ENCODE data around the gene NTRK2. TPM values are rescaled to one million over a fixed set of nuclear protein-coding genes. Genes with fewer than 3 reads are reported as not detected.

Gene NTRK2
- total and polyA plus RNA-seq, 2 experiments from 2014 or later = 0.03 TPM; not detected in 1

DNA sequence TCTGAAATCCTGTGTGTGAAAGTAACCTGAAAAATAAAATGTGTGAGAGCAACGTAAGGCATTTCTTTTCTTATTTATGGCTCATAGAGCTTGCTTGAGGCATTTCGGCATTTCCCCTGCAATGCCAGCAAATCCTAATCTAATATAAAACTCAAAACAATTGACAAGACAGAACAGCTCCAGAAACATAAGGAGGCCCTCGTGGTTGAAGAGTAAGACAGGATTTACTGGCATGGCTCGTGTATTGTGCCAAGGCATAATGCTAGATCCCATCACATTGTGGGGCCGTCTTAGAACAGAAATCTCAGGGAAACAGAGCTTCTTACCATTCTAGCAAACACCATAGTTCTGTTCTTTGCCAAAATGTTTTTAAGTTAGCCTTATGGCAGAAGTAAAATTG is 166.2 kb downstream of the NTRK2 start:
- no peaks in the 10 kb centered on the region for H3K36me3 Mint-ChIP-seq (ENCODE audit: low read depth)
- Histone ChIP-seq H3K4me1 (ENCODE audit: insufficient read depth) (peaks cover 18% of the 10 kb centered on the region), H3K36me3 (ENCODE audit: insufficient read depth) (no peaks in the 10 kb centered on the region), H3K27ac (ENCODE audit: low read depth) (no peak overlapping the region), H3K79me2 (replicated peaks; ENCODE audit: insufficient read depth) (no peaks in the 10 kb centered on the region), H3K9me2 (ENCODE audit: insufficient read depth) (no peaks in the 10 kb centered on the region), H2AFZ (peak overlapping the region; percentile 53; the same call in 1 of the 2 replicates), H4K20me1 (replicated peaks; ENCODE audit: insufficient read depth) (no peaks in the 10 kb centered on the region), H3K4me3 (no peak overlapping the region), H3K27me3 (ENCODE audit: insufficient read depth) (no peaks in the 10 kb centered on the region), H3K4me2 (no peak overlapping the region), H3F3A (replicated peaks; ENCODE audit: low read depth) (no peaks in the 10 kb centered on the region)
- no peak for ATAC-seq
- peaks cover 2% of the 10 kb centered on the region for H3K27me3 Mint-ChIP-seq (ENCODE audit: insufficient read depth, low read depth, poor library complexity)
- no peaks in the 10 kb centered on the region for H3K9me3 Mint-ChIP-seq
- H3K4me1 Mint-ChIP-seq = peaks cover 37% of the 10 kb centered on the region
- H3K27ac Mint-ChIP-seq = no peak overlapping the region
- no peak overlapping the region for H3K4me3 Mint-ChIP-seq
- DNase-seq (ENCODE audit: low spot score) = no peak
- TF ChIP-seq, protein P1, sequence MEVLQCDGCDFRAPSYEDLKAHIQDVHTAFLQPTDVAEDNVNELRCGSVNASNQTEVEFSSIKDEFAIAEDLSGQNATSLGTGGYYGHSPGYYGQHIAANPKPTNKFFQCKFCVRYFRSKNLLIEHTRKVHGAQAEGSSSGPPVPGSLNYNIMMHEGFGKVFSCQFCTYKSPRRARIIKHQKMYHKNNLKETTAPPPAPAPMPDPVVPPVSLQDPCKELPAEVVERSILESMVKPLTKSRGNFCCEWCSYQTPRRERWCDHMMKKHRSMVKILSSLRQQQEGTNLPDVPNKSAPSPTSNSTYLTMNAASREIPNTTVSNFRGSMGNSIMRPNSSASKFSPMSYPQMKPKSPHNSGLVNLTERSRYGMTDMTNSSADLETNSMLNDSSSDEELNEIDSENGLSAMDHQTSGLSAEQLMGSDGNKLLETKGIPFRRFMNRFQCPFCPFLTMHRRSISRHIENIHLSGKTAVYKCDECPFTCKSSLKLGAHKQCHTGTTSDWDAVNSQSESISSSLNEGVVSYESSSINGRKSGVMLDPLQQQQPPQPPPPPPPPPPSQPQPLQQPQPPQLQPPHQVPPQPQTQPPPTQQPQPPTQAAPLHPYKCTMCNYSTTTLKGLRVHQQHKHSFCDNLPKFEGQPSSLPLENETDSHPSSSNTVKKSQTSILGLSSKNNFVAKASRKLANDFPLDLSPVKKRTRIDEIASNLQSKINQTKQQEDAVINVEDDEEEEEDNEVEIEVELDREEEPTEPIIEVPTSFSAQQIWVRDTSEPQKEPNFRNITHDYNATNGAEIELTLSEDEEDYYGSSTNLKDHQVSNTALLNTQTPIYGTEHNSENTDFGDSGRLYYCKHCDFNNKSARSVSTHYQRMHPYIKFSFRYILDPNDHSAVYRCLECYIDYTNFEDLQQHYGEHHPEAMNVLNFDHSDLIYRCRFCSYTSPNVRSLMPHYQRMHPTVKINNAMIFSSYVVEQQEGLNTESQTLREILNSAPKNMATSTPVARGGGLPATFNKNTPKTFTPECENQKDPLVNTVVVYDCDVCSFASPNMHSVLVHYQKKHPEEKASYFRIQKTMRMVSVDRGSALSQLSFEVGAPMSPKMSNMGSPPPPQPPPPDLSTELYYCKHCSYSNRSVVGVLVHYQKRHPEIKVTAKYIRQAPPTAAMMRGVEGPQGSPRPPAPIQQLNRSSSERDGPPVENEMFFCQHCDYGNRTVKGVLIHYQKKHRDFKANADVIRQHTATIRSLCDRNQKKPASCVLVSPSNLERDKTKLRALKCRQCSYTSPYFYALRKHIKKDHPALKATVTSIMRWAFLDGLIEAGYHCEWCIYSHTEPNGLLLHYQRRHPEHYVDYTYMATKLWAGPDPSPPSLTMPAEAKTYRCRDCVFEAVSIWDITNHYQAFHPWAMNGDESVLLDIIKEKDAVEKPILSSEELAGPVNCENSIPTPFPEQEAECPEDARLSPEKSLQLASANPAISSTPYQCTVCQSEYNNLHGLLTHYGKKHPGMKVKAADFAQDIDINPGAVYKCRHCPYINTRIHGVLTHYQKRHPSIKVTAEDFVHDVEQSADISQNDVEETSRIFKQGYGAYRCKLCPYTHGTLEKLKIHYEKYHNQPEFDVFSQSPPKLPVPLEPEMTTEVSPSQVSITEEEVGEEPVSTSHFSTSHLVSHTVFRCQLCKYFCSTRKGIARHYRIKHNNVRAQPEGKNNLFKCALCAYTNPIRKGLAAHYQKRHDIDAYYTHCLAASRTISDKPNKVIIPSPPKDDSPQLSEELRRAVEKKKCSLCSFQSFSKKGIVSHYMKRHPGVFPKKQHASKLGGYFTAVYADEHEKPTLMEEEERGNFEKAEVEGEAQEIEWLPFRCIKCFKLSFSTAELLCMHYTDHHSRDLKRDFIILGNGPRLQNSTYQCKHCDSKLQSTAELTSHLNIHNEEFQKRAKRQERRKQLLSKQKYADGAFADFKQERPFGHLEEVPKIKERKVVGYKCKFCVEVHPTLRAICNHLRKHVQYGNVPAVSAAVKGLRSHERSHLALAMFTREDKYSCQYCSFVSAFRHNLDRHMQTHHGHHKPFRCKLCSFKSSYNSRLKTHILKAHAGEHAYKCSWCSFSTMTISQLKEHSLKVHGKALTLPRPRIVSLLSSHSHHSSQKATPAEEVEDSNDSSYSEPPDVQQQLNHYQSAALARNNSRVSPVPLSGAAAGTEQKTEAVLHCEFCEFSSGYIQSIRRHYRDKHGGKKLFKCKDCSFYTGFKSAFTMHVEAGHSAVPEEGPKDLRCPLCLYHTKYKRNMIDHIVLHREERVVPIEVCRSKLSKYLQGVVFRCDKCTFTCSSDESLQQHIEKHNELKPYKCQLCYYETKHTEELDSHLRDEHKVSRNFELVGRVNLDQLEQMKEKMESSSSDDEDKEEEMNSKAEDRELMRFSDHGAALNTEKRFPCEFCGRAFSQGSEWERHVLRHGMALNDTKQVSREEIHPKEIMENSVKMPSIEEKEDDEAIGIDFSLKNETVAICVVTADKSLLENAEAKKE (CRISPR knock-in tag; IDR thresholded peaks at IDR 0.05) = no peak
- TF ChIP-seq, protein P2, sequence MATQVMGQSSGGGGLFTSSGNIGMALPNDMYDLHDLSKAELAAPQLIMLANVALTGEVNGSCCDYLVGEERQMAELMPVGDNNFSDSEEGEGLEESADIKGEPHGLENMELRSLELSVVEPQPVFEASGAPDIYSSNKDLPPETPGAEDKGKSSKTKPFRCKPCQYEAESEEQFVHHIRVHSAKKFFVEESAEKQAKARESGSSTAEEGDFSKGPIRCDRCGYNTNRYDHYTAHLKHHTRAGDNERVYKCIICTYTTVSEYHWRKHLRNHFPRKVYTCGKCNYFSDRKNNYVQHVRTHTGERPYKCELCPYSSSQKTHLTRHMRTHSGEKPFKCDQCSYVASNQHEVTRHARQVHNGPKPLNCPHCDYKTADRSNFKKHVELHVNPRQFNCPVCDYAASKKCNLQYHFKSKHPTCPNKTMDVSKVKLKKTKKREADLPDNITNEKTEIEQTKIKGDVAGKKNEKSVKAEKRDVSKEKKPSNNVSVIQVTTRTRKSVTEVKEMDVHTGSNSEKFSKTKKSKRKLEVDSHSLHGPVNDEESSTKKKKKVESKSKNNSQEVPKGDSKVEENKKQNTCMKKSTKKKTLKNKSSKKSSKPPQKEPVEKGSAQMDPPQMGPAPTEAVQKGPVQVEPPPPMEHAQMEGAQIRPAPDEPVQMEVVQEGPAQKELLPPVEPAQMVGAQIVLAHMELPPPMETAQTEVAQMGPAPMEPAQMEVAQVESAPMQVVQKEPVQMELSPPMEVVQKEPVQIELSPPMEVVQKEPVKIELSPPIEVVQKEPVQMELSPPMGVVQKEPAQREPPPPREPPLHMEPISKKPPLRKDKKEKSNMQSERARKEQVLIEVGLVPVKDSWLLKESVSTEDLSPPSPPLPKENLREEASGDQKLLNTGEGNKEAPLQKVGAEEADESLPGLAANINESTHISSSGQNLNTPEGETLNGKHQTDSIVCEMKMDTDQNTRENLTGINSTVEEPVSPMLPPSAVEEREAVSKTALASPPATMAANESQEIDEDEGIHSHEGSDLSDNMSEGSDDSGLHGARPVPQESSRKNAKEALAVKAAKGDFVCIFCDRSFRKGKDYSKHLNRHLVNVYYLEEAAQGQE (IDR thresholded peaks at IDR 0.05; ENCODE audit: unreplicated experiment) = no peak
- TF ChIP-seq, protein P3, sequence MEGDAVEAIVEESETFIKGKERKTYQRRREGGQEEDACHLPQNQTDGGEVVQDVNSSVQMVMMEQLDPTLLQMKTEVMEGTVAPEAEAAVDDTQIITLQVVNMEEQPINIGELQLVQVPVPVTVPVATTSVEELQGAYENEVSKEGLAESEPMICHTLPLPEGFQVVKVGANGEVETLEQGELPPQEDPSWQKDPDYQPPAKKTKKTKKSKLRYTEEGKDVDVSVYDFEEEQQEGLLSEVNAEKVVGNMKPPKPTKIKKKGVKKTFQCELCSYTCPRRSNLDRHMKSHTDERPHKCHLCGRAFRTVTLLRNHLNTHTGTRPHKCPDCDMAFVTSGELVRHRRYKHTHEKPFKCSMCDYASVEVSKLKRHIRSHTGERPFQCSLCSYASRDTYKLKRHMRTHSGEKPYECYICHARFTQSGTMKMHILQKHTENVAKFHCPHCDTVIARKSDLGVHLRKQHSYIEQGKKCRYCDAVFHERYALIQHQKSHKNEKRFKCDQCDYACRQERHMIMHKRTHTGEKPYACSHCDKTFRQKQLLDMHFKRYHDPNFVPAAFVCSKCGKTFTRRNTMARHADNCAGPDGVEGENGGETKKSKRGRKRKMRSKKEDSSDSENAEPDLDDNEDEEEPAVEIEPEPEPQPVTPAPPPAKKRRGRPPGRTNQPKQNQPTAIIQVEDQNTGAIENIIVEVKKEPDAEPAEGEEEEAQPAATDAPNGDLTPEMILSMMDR (conservative IDR thresholded peaks at IDR 0.05; ENCODE audit: low read depth in 2 of 2) = no peak
- TF ChIP-seq ZNF331 (CRISPR knock-in tag; IDR thresholded peaks at IDR 0.05; ENCODE audit: low read depth) = no peak
- no peak for TF ChIP-seq ZNF114 (CRISPR knock-in tag; IDR thresholded peaks at IDR 0.05)
- TF ChIP-seq NANOG (IDR thresholded peaks at IDR 0.05; ENCODE audit: borderline replicate concordance) = no peak
- no peak for TF ChIP-seq EZH2 (IDR thresholded peaks at IDR 0.05; ENCODE audit: low read depth, unreplicated experiment)
- TF ChIP-seq EZH2phosphoT487 (IDR thresholded peaks at IDR 0.05; ENCODE audit: unreplicated experiment) = no peak
- TF ChIP-seq POLR2AphosphoS5 (IDR thresholded peaks at IDR 0.05; ENCODE audit: low read depth) = no peak
- no peak for TF ChIP-seq JUNB (IDR thresholded peaks at IDR 0.05; ENCODE audit: unreplicated experiment)
- TF ChIP-seq, protein P4, sequence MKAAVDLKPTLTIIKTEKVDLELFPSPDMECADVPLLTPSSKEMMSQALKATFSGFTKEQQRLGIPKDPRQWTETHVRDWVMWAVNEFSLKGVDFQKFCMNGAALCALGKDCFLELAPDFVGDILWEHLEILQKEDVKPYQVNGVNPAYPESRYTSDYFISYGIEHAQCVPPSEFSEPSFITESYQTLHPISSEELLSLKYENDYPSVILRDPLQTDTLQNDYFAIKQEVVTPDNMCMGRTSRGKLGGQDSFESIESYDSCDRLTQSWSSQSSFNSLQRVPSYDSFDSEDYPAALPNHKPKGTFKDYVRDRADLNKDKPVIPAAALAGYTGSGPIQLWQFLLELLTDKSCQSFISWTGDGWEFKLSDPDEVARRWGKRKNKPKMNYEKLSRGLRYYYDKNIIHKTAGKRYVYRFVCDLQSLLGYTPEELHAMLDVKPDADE (IDR thresholded peaks at IDR 0.05) = no peak
- TF ChIP-seq CREB1 (CRISPR knock-in tag; IDR thresholded peaks at IDR 0.05; ENCODE audit: low read depth) = no peak
- TF ChIP-seq STAT1 (IDR thresholded peaks at IDR 0.05; ENCODE audit: unreplicated experiment) = no peak

Measured in GM23338 (cell line).